Activated CD4-positive, alpha-beta T cell treated with anti-CD3 and anti-CD28 coated beads for 1 hour (primary cell): ENCODE measurements around the gene IARS2.
"Not testable (repeated sequence)": the region's sequence is repeated elsewhere in the genome, so short reads cannot be mapped to it uniquely, and the experiment has no call there.

Experiments
- DNase-seq: peaks from one replicate; pipeline ENCODE4 v3.0.0-alpha.2; 2020

IARS2 gene

GRCh38 chr1:220169887-220170286 is 76.0 kb downstream of the IARS2 start:
- not testable (repeated sequence) for DNase-seq

- DNase-seq = no peak
These were observed 77.0 kb downstream of the IARS2 start for GRCh38 chr1:220170836-220171526.

DNA sequence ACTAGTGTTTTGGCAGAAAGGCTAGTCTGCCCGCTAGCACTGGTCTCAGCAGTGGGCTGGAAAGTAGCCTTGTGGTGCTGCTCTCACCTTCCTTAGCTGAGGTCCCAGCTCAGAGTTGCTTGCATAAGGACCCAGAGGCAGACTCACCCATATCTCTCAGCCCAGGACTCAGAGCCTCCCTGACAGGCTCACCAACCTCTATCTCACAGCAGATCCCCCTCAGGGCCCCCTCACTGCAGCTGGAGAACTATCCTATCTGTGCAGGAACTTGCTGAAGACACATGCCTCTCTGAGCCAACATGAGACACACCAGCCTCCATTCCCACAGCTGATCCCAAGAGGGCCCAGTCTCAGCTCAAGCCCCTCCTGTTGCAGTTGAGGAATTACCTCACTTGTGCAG is 82.6 kb downstream of the IARS2 start:
- DNase-seq = no peak

DNA sequence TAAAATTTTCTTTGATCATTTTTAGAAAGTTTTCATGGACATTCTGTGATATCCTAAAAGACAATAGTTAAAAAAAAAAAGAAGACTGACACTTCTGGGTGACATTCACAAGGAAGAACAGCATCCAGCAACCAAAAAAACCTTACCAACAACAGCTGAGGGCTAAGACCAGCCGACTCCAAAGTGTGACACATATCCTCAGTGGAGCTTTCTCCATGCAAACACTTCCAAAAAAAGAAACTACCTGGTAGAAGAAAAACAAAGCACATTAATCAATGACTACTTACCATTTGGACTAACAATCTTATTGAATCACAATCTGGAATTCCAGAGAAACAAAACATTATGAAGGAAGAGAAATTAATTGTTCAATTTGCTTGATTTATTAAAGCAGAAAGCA is 88.2 kb downstream of the IARS2 start:
- DNase-seq = no peak

DNA sequence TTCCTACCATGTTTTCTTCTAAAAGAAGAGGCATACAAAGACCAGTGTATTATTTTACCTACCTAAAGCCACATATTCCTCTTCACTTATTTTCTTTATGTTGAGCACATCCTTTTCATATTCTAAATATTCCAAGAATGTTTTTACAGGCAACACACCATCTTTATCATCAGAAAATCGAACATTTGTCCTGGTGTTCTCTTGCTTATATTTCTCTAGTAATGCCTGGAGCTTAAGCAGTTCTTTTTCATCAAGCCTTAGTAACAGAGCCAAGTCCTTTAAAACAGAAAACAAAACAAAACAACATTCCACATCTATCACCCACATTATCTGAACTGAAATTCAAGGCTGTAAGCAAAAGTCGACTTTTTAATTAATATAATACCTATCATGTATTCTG is 88.7 kb downstream of the IARS2 start:
- no peak for DNase-seq

DNA sequence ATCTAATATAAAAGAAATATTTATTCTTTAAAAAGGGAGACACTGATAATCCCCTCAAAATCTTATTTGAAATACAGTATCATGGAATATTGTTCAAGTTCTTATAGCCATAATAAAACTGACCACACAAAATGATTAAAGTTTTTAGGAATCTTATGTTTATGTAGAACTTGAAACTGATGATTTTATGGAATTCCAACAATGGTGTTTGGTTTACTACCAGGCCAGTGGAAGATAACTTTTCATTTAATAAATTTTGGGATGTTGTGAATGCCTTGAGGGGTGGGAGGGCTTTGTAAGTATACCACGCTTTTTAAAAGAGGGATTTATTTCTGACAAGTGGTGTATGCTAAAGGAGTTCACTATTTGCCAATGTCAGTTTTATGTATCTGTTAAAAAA is 90.6 kb downstream of the IARS2 start:
- DNase-seq = no peak

DNA sequence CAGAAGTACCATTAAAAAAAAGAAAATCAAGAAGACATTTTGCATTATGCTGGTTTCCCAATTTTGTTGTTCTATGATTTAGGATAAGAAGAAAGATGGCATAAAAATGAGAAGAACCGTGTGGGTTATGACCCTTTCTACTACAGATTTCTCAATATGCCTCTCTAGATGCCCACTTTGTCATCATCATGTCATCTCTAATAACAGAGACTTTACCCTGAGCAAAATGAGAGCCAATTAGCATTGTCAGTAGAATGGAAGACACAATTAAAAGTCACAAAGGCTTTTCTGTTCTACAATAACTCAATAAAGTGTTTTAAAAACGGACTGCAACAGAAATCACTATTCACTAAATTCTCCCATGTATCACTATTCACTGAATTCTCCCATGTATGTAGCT is 92.8 kb downstream of the IARS2 start:
- DNase-seq = no peak

DNA sequence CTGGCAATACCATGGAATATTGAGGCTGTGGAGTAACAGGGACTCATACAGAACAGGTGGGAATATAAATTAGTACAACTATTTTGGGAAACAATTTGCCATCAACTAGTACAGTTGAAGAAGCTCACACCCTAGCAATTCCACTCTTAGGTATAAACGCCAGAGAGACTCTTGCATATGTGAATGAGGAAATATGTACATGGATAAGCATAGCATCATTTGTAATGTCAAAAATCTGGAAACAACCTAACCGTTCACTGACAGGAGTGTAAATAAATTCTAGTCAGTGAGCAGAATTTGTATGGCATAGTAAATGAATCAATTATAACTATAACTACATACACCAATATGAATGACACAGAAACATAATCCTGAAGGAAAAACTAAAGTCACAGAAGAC is 94.6 kb downstream of the IARS2 start:
- no peak for DNase-seq

GRCh38 chr1:220189750-220190347 is 95.9 kb downstream of the IARS2 start:
- DNase-seq = no peak

- no peak for DNase-seq
These were observed 101.8 kb downstream of the IARS2 start for GRCh38 chr1:220195701-220196100.
